Measurements from ENCODE around the gene COL18A1.
"Not testable (repeated sequence)": the region's sequence is repeated elsewhere in the genome, so short reads cannot be mapped to it uniquely, and the experiment has no call there.

The COL18A1 gene

GRCh38 chr21:45436351-45437065, 31.5 kb downstream of the COL18A1 start:
- H3K4me1 ChIP-seq (ENCODE audit: insufficient read depth, low read length, poor library complexity, severe bottlenecking), result no peaks in the 10 kb centered on the region
- H3F3A ChIP-seq (ENCODE audit: low read depth), result no peaks in the 10 kb centered on the region
- H3K9me2 ChIP-seq (replicated peaks; ENCODE audit: low read depth, low read length), result no peaks in the 10 kb centered on the region
- no peaks in the 10 kb centered on the region for H3K79me2 ChIP-seq (ENCODE audit: insufficient read depth, low read length)
- H3K4me2 ChIP-seq (ENCODE audit: low read depth, low read length, poor library complexity, severe bottlenecking), result no peak overlapping the region
- H3K4me3 ChIP-seq (ENCODE audit: low read length, poor library complexity, severe bottlenecking), result no peak overlapping the region
- no peaks in the 10 kb centered on the region for H3K36me3 ChIP-seq (ENCODE audit: insufficient read depth, low read length)
- H3K27me3 ChIP-seq (ENCODE audit: insufficient read depth, low read length, poor library complexity, severe bottlenecking), result no peaks in the 10 kb centered on the region
- H3K9me3 ChIP-seq (ENCODE audit: insufficient read depth, low read depth, low read length), result no peaks in the 10 kb centered on the region
- H2AFZ ChIP-seq (ENCODE audit: low read length), result no peak overlapping the region
- H4K20me1 ChIP-seq (ENCODE audit: insufficient read depth, low read length, poor library complexity, severe bottlenecking), result no peaks in the 10 kb centered on the region
- no peak overlapping the region for H3K9ac ChIP-seq (ENCODE audit: low read depth, low read length, poor library complexity, severe bottlenecking)
- TF ChIP-seq EZH2phosphoT487 (IDR thresholded peaks at IDR 0.05; ENCODE audit: borderline replicate concordance) (no peak), CTCF (conservative IDR thresholded peaks at IDR 0.05; ENCODE audit: low read length) (no peak)

DNA sequence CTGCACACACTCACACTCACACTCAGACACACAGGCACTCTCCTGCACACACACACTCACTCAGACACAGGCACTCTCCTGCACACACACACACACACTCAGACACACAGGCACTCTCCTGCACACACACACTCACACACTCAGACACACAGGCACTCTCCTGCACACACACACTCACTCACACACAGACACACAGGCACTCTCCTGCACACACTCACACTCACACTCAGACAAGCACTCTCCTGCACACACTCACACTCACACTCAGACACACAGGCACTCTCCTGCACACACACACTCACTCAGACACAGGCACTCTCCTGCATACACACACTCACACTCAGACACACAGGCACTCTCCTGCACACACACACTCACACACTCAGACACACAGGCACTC, 32.9 kb downstream of the COL18A1 start:
- H3K4me2 ChIP-seq (ENCODE audit: low read depth, low read length, poor library complexity, severe bottlenecking); H3F3A ChIP-seq (ENCODE audit: low read depth); H4K20me1 ChIP-seq (ENCODE audit: insufficient read depth, low read length, poor library complexity, severe bottlenecking); H3K79me2 ChIP-seq (ENCODE audit: insufficient read depth, low read length); H3K9me2 ChIP-seq (replicated peaks; ENCODE audit: low read depth, low read length); H3K4me3 ChIP-seq (ENCODE audit: low read length, poor library complexity, severe bottlenecking); H2AFZ ChIP-seq (ENCODE audit: low read length); H3K9ac ChIP-seq (ENCODE audit: low read depth, low read length, poor library complexity, severe bottlenecking); H3K36me3 ChIP-seq (ENCODE audit: insufficient read depth, low read length); H3K9me3 ChIP-seq (ENCODE audit: insufficient read depth, low read depth, low read length); H3K4me1 ChIP-seq (ENCODE audit: insufficient read depth, low read length, poor library complexity, severe bottlenecking); H3K27me3 ChIP-seq (ENCODE audit: insufficient read depth, low read length, poor library complexity, severe bottlenecking): not testable (repeated sequence)

GRCh38 chr21:45438391-45439145, 33.6 kb downstream of the COL18A1 start:
- Histone ChIP-seq H3K79me2 (ENCODE audit: insufficient read depth, low read length) (no peaks in the 10 kb centered on the region), H3K36me3 (ENCODE audit: insufficient read depth, low read length) (no peaks in the 10 kb centered on the region), H3K9ac (ENCODE audit: low read depth, low read length, poor library complexity, severe bottlenecking) (no peak overlapping the region), H3K9me3 (ENCODE audit: insufficient read depth, low read depth, low read length) (no peaks in the 10 kb centered on the region), H3K4me3 (ENCODE audit: low read length, poor library complexity, severe bottlenecking) (no peak overlapping the region), H3K4me2 (ENCODE audit: low read depth, low read length, poor library complexity, severe bottlenecking) (peak overlapping the region; percentile 23), H3K9me2 (replicated peaks; ENCODE audit: low read depth, low read length) (no peaks in the 10 kb centered on the region), H3F3A (ENCODE audit: low read depth) (no peaks in the 10 kb centered on the region), H4K20me1 (ENCODE audit: insufficient read depth, low read length, poor library complexity, severe bottlenecking) (no peaks in the 10 kb centered on the region), H3K27me3 (ENCODE audit: insufficient read depth, low read length, poor library complexity, severe bottlenecking) (no peaks in the 10 kb centered on the region), H3K4me1 (ENCODE audit: insufficient read depth, low read length, poor library complexity, severe bottlenecking) (no peaks in the 10 kb centered on the region), H2AFZ (ENCODE audit: low read length) (no peak overlapping the region)
- no peak for TF ChIP-seq EZH2phosphoT487 (IDR thresholded peaks at IDR 0.05; ENCODE audit: borderline replicate concordance)
- TF ChIP-seq CTCF (conservative IDR thresholded peaks at IDR 0.05; ENCODE audit: low read length), result no peak

Measured in Loucy (cell line).